H1 (cell line): ENCODE measurements around the gene RCBTB1. TPM values are rescaled to one million over a fixed set of nuclear protein-coding genes. Genes with fewer than 3 reads are reported as not detected.

ENCODE experiments used
- CTCF ChIA-PET: fragments of 300-600 bp; sonication (Branson Sonifier 250); formaldehyde crosslinking; loops from one replicate; lab custom pipeline; 2021; ENCODE audit not compliant: partially characterized antibody; lab: Charles Lee
- POLR2A ChIA-PET: fragments of 300-600 bp; sonication (Branson Sonifier 250); formaldehyde crosslinking; loops from one replicate; lab custom pipeline; 2021; ENCODE audit warnings: inconsistent platforms; ENCODE audit not compliant: partially characterized antibody; lab: Charles Lee
- DNase-seq, 2 experiments: peaks; one replicate each; pipeline versions ENCODE4 v3.0.0 to v3.0.0-alpha.2; 2010 to 2022; ENCODE audit warnings: low spot score in 2 of 2, low read depth in 1 of 2, mixed read lengths in 1 of 2
- FAIRE-seq: peaks from 2 replicates; lab custom pipeline; 2011; peaks lifted over from hg19 to GRCh38; lab: Jason Lieb, UNC
- H2AFZ ChIP-seq: 2 replicates; pipeline ENCODE4 v1.8.1; 2012; ENCODE audit warnings: low read length, inconsistent platforms
- H2AK5ac ChIP-seq: 2 replicates; pipeline ENCODE4 v1.6.1; 2013; ENCODE audit warnings: low read depth, low read length
- H2BK120ac ChIP-seq: replicated peaks from 2 replicates; pipeline ENCODE3; 2013; ENCODE audit warnings: low read depth, low read length, inconsistent platforms
- H2BK12ac ChIP-seq: 2 replicates; pipeline ENCODE4 v1.6.1; 2013; ENCODE audit warnings: low read depth, low read length
- H2BK15ac ChIP-seq: 2 replicates; pipeline ENCODE4 v1.6.1; 2013; ENCODE audit warnings: low read length
- H2BK20ac ChIP-seq: 2 replicates; pipeline ENCODE4 v1.6.1; 2013; ENCODE audit warnings: low read length
- H2BK5ac ChIP-seq: 2 replicates; pipeline ENCODE4 v1.6.1; 2013; ENCODE audit warnings: low read depth, low read length
- H3K14ac ChIP-seq: 2 replicates; pipeline ENCODE4 v1.6.1; 2013; ENCODE audit warnings: inconsistent platforms; ENCODE audit not compliant: insufficient read length
- H3K18ac ChIP-seq: 2 replicates; pipeline ENCODE4 v1.6.1; 2013; ENCODE audit warnings: low read length; ENCODE audit errors: extremely low read depth
- H3K23ac ChIP-seq: 2 replicates; pipeline ENCODE4 v1.6.1; 2013; ENCODE audit warnings: inconsistent platforms; ENCODE audit not compliant: insufficient read length
- H3K23me2 ChIP-seq: 2 replicates; pipeline ENCODE4 v1.6.1; 2013; ENCODE audit warnings: low read depth, low read length
- H3K27ac ChIP-seq: 2 replicates; pipeline ENCODE4 v1.6.1; 2011; ENCODE audit warnings: low read depth, low read length, inconsistent platforms
- H3K27me3 ChIP-seq, 4 experiments: replicated peaks in 1 of 4; 1 replicate in 1 of 4; 2 replicates in 3 of 4; pipeline versions ENCODE4 v1.6.1 to v1.8.1; 2011 to 2013; ENCODE audit warnings: low read length in 3 of 4, mild to moderate bottlenecking in 3 of 4, inconsistent platforms in 2 of 4, mixed read lengths in 2 of 4, moderate library complexity in 1 of 4; ENCODE audit not compliant: control insufficient read depth in 3 of 4, insufficient read depth in 3 of 4; ENCODE audit errors: extremely low read depth in 1 of 4
- H3K36me3 ChIP-seq, 4 experiments: 2 replicates each; pipeline versions ENCODE4 v1.6.1 to v1.8.1; 2011 to 2013; ENCODE audit warnings: mild to moderate bottlenecking in 4 of 4, low read length in 3 of 4, moderate library complexity in 2 of 4, control low read depth in 1 of 4, inconsistent platforms in 1 of 4; ENCODE audit not compliant: insufficient read depth in 4 of 4, control insufficient read depth in 2 of 4
- H3K4ac ChIP-seq: replicated peaks from 2 replicates; pipeline ENCODE3; 2013; ENCODE audit warnings: low read length, low read depth, mixed read lengths, inconsistent platforms; ENCODE audit not compliant: insufficient read length
- H3K4me1 ChIP-seq, 4 experiments: replicated peaks in 1 of 4; 1 replicate in 1 of 4; 2 replicates in 3 of 4; pipeline versions ENCODE4 v1.6.1 to v1.8.1; 2011 to 2013; ENCODE audit warnings: low read length in 3 of 4, inconsistent platforms in 2 of 4, mixed read lengths in 1 of 4; ENCODE audit not compliant: insufficient read depth in 4 of 4, control insufficient read depth in 3 of 4
- H3K4me2 ChIP-seq, 2 experiments: 2 replicates each; pipeline versions ENCODE4 v1.6.1 to v1.8.1; 2011 to 2013; ENCODE audit warnings: low read depth in 2 of 2, low read length in 2 of 2, control low read depth in 1 of 2, inconsistent platforms in 1 of 2, mild to moderate bottlenecking in 1 of 2; ENCODE audit not compliant: insufficient read depth in 1 of 2
- H3K4me3 ChIP-seq, 4 experiments: fragments of 200-600, 300-600 bp in 1 of 4; sonication (generic), shearing (Covaris generic), sonication (Bioruptor Twin) in 1 of 4; 2 replicates each; pipeline versions ENCODE4 v1.5.1 to v1.8.1; 2011 to 2016; ENCODE audit warnings: low read length in 4 of 4, low read depth in 3 of 4, control low read depth in 2 of 4, inconsistent platforms in 2 of 4, mild to moderate bottlenecking in 2 of 4, mixed read lengths in 1 of 4, moderate library complexity in 1 of 4; ENCODE audit not compliant: insufficient read depth in 2 of 4; ENCODE audit errors: extremely low read depth in 1 of 4
- H3K56ac ChIP-seq: replicated peaks from 2 replicates; pipeline ENCODE3; 2013; ENCODE audit warnings: low read depth, mild to moderate bottlenecking, mixed read lengths, low read length, inconsistent platforms; ENCODE audit not compliant: insufficient read length
- H3K79me1 ChIP-seq: 2 replicates; pipeline ENCODE4 v1.6.1; 2013; ENCODE audit warnings: low read depth, low read length, control low read depth
- H3K79me2 ChIP-seq, 2 experiments: 2 replicates each; pipeline versions ENCODE4 v1.6.1 to v1.8.1; 2012 to 2013; ENCODE audit warnings: low read length in 2 of 2, mild to moderate bottlenecking in 2 of 2, inconsistent platforms in 1 of 2; ENCODE audit not compliant: insufficient read depth in 2 of 2, control insufficient read depth in 1 of 2
- H3K9ac ChIP-seq, 4 experiments: replicated peaks in 1 of 4; 1 replicate in 1 of 4; 2 replicates in 3 of 4; pipeline versions ENCODE4 v1.6.1 to v1.8.1; 2011 to 2013; ENCODE audit warnings: low read depth in 3 of 4, low read length in 3 of 4, control low read depth in 2 of 4, mild to moderate bottlenecking in 2 of 4, moderate library complexity in 2 of 4, inconsistent platforms in 1 of 4; ENCODE audit errors: extremely low read depth in 1 of 4
- H3K9me3 ChIP-seq, 2 experiments: 2 replicates each; pipeline versions ENCODE4 v1.6.1 to v1.8.1; 2012 to 2013; ENCODE audit warnings: mild to moderate bottlenecking in 2 of 2, moderate library complexity in 2 of 2, control low read depth in 1 of 2, inconsistent platforms in 1 of 2, low read depth in 1 of 2, low read length in 1 of 2, mixed read lengths in 1 of 2; ENCODE audit not compliant: insufficient read depth in 2 of 2
- H4K20me1 ChIP-seq, 2 experiments: replicated peaks in 1 of 2; 2 replicates each; pipeline versions ENCODE3 to v1.8.1; 2011 to 2013; ENCODE audit warnings: inconsistent platforms in 2 of 2, low read length in 2 of 2, mild to moderate bottlenecking in 1 of 2; ENCODE audit not compliant: insufficient read depth in 2 of 2, control insufficient read depth in 1 of 2
- H4K5ac ChIP-seq: 2 replicates; pipeline ENCODE4 v1.6.1; 2013; ENCODE audit warnings: low read length, low read depth, mixed read lengths, inconsistent platforms; ENCODE audit not compliant: insufficient read length
- H4K8ac ChIP-seq: 2 replicates; pipeline ENCODE4 v1.8.0; 2013; ENCODE audit warnings: mild to moderate bottlenecking, moderate library complexity, low read length, inconsistent platforms; ENCODE audit not compliant: insufficient read depth; ENCODE audit errors: extremely low read depth
- H4K91ac ChIP-seq: replicated peaks from 2 replicates; pipeline ENCODE3; 2013; ENCODE audit warnings: low read length, mixed read lengths, inconsistent platforms; ENCODE audit not compliant: insufficient read length
- PHF8 ChIP-seq: fragments of 200-600 bp; sonication (generic); conservative IDR thresholded peaks from 2 replicates; pipeline ENCODE4 v1.7.1; 2012; ENCODE audit warnings: low read depth, mild to moderate bottlenecking, inconsistent platforms, low read length, moderate library complexity
- WGBS, 2 experiments: shearing (Covaris generic) in 1 of 2; methylation state at CpG; one replicate each; pipeline versions ENCODE4 v1.1.6 to v1.1.7; 2013 to 2015; ENCODE audit warnings: low lambda C conversion rate in 2 of 2, mixed read lengths in 2 of 2, inconsistent platforms in 1 of 2, low coverage in 1 of 2, missing lambda C conversion rate in 1 of 2; ENCODE audit not compliant: insufficient replicate concordance in 2 of 2, insufficient coverage in 1 of 2, insufficient read length in 1 of 2; ENCODE audit errors: extremely low coverage in 1 of 2, missing lambda C conversion rate in 1 of 2; 5-methylcytosine and 5-hydroxymethylcytosine counted together
- polyA plus RNA-seq, 7 experiments: library from polyadenylated mRNA; depleted of rRNA in 3 of 7; stranded (reverse) in 5 of 7; unstranded in 2 of 7; fragments of >200 nt in 5 of 7; fragments of 200-250 nt in 2 of 7; gene quantifications; 1 replicate in 5 of 7; 2 replicates in 1 of 7; 4 replicates in 1 of 7; pipeline versions ENCODE4 v1.2.1 to v1.2.3, GENCODE V29; 2011 to 2013; ENCODE audit warnings: missing spikeins in 2 of 7, mixed read lengths in 2 of 7
- total RNA-seq: library from RNA; stranded (reverse); fragmentation: NEBNext Ultra II Directional; extraction: Animal tissue kit (Norgen Biotek cat#: 25700); gene quantifications from 2 replicates; pipeline ENCODE4 v1.2.1, GENCODE V29; 2021
- TF ChIP-seq, protein P1 (sequence below): IDR thresholded peaks from 2 replicates; pipeline ENCODE4 v1.6.1; 2011; ENCODE audit warnings: low read length, improper control_type of control experiment

The RCBTB1 gene
- total and polyA plus RNA-seq, 2 of the 8 experiments (the other 6 are each of a cell fraction or from before 2014, with no cell fraction given) = 13.7 to 29.8 TPM

DNA sequence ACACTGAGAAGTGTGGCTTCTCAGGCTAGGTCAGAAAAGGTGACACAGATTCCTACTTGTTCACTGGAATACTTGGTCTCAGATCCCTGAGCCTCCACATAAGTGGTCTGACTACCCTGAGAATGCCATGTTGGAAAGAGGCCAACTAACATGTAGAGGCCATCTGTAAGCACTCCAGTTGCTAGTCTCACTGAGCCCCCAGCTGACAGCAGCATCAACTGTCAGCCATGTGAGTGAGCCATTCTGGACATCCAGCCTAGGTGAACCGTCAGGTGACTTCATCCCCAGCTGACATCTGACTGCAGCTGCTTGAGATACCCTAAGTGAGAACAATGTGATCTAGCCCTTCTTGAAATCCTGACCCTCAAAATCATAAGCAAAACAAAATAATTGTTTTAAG is 24.8 kb upstream of the RCBTB1 start:
- no peak for FAIRE-seq
- H4K8ac ChIP-seq = no peak overlapping the region
- DNase-seq = no peak
- H2BK20ac ChIP-seq = no peak overlapping the region
- H2AK5ac ChIP-seq = no peak overlapping the region
- no peaks in the 10 kb centered on the region for H4K20me1 ChIP-seq
- H4K91ac ChIP-seq = no peak overlapping the region
- no peaks in the 10 kb centered on the region for H3K4me1 ChIP-seq
- no peak overlapping the region for H2AFZ ChIP-seq
- no peak for TF ChIP-seq PHF8
- TF ChIP-seq, protein P1, sequence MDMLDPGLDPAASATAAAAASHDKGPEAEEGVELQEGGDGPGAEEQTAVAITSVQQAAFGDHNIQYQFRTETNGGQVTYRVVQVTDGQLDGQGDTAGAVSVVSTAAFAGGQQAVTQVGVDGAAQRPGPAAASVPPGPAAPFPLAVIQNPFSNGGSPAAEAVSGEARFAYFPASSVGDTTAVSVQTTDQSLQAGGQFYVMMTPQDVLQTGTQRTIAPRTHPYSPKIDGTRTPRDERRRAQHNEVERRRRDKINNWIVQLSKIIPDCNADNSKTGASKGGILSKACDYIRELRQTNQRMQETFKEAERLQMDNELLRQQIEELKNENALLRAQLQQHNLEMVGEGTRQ = peak; percentile 39; the same call in 1 of the 2 replicates
- TF ChIP-seq, all 59 proteins: peak for 1
- Histone ChIP-seq H2BK12ac (0 out of 2 replicates have a peak overlapping the region, but pooled peaks have one; percentile 21), H3K27me3 (no peaks in the 10 kb centered on the region), H3K4me2 (no peak overlapping the region), H3K9ac (no peak overlapping the region), H3K23ac (no peak overlapping the region), H3K56ac (no peak overlapping the region), H2BK5ac (no peak overlapping the region), H3K23me2 (no peaks in the 10 kb centered on the region), H3K18ac (no peak overlapping the region), H2BK120ac (no peak overlapping the region), H3K36me3 (no peaks in the 10 kb centered on the region; a peak in 1 of 8 replicates), H3K14ac (no peak overlapping the region), H3K9me3 (no peaks in the 10 kb centered on the region), H3K4me3 (no peak overlapping the region), H3K4ac (no peak overlapping the region), H2BK15ac (no peak overlapping the region), H4K5ac (no peak overlapping the region), H3K27ac (no peak overlapping the region), H3K79me1 (no peaks in the 10 kb centered on the region), H3K79me2 (no peaks in the 10 kb centered on the region)
- WGBS, 2 experiments = 95% methylated on average over 1 of the region's 1 CpG; no CpG with 5 or more reads in 1 of the 2 experiments
- ChIA-PET CTCF (no interaction called here), POLR2A (no interaction called here)
